Measurements from ENCODE around the gene CNOT6L. TPM values are rescaled to one million over a fixed set of nuclear protein-coding genes. Genes with fewer than 3 reads are reported as not detected.
A peak's percentile ranks its signal among the peaks of the same experiment; 100 is the strongest.

CNOT6L gene
- polyA plus RNA-seq, 2 of the 4 experiments (the other 2 are of a cell fraction): 5.8 to 8.7 TPM

DNA sequence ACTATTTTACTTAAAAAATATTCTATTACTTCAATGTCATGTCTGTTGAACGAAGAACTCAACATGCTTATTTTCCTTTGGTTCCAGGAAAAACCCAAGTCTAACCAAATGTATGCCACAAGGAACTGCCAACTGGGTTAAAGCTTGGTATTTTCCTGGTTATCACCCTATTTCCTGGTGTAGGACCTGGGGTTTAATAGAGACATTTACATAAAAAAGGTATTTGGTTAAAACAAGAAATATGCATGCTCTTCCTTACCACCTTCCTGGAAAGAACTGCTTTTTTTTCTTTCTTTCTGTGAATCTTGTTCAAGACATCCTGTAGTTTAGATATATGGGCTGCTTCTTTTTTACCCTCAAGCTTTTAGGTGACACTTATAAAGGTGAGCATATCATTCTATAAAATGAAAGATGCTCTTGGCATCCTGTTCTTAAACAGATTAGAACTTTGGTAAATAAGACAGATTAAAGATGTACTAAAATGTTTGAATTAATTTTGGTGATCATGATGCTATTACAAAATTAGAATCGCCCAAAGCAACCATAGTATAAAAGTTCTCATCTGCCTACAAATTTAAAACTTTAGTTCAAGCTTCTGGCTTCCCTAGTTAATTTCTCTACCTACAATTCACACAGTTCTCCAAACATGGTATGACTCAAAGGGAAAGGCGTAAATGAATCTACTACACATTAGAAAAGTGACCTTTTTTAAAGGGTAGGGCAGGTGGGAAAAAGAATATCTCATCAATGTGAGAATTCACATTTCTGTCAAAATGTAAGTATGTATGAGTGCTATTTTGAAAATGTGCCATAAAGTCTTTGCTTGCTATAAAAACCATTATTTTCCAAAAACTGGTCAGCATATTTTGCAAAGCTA lies 103.5 kb downstream of the CNOT6L start:
- ATAC-seq (no peak), DNase-seq (ENCODE audit: low read depth in 1 of 2, low spot score in 1 of 2) (no peak), FAIRE-seq (no peak)
- WGBS (ENCODE audit: missing lambda C conversion rate): 93% methylated on average over 3 of the region's 3 CpGs
- CTCF ChIA-PET: interaction anchor here (0.6 kb wide), 1 partner anchor 331 kb away, joined by 3 read pairs; no protein-coding TSS in a partner anchor
- no peak overlapping the region for H3K27ac ChIP-seq
- no peaks in the 10 kb centered on the region for H3K4me1 ChIP-seq
- no peak overlapping the region for H3K4me3 ChIP-seq
- POLR2A ChIA-PET: no interaction called here
- TF ChIP-seq HDAC2 (IDR thresholded peaks at IDR 0.05) (no peak), KDM1A (IDR thresholded peaks at IDR 0.05; ENCODE audit: low read depth) (no peak), JUNB (IDR thresholded peaks at IDR 0.05) (no peak), KDM5A (IDR thresholded peaks at IDR 0.05) (no peak), POLR2A (IDR thresholded peaks at IDR 0.05; ENCODE audit: low read length) (no peak), NPAS2 (CRISPR knock-in tag; IDR thresholded peaks at IDR 0.05; ENCODE audit: borderline replicate concordance) (no peak), TP53 (CRISPR knock-in tag; IDR thresholded peaks at IDR 0.05) (no peak), MAZ (IDR thresholded peaks at IDR 0.05; ENCODE audit: borderline replicate concordance, low read depth, low read length) (no peak), HOXA7 (CRISPR knock-in tag; IDR thresholded peaks at IDR 0.05) (no peak), ESRRA (IDR thresholded peaks at IDR 0.05; ENCODE audit: borderline replicate concordance, low read length) (no peak)
- TF ChIP-seq, protein P1, sequence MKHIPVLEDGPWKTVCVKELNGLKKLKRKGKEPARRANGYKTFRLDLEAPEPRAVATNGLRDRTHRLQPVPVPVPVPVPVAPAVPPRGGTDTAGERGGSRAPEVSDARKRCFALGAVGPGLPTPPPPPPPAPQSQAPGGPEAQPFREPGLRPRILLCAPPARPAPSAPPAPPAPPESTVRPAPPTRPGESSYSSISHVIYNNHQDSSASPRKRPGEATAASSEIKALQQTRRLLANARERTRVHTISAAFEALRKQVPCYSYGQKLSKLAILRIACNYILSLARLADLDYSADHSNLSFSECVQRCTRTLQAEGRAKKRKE (CRISPR knock-in tag; IDR thresholded peaks at IDR 0.05; ENCODE audit: low read depth): no peak
- no peak overlapping the region for H3K4me2 ChIP-seq
- no peaks in the 10 kb centered on the region for H3K9me3 ChIP-seq

DNA sequence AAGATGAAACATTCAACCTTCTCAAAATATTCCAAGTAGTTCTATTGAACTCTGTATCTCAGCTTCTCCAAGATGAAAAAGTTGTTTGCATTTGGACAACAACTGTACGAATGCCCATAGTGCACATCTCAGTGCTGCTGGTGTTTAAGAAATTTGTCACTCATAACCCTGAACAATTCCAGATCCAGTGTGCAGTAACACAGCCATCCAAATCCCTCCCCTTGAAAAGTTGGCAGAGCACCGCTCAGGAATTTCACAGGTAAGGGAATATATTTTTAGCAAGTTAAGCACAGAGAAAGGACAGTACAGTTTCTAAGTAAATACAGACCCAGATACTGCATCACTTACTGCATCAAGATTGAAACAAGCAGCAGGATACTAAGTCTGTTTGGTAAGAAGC lies 104.7 kb downstream of the CNOT6L start:
- no peak for FAIRE-seq
- TF ChIP-seq, protein P2, sequence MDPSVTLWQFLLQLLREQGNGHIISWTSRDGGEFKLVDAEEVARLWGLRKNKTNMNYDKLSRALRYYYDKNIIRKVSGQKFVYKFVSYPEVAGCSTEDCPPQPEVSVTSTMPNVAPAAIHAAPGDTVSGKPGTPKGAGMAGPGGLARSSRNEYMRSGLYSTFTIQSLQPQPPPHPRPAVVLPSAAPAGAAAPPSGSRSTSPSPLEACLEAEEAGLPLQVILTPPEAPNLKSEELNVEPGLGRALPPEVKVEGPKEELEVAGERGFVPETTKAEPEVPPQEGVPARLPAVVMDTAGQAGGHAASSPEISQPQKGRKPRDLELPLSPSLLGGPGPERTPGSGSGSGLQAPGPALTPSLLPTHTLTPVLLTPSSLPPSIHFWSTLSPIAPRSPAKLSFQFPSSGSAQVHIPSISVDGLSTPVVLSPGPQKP (IDR thresholded peaks at IDR 0.05; ENCODE audit: low read depth, low read length): no peak
- TF ChIP-seq EHF (CRISPR knock-in tag; IDR thresholded peaks at IDR 0.05) (no peak), HDAC2 (IDR thresholded peaks at IDR 0.05) (no peak)
- TF ChIP-seq, protein P3, sequence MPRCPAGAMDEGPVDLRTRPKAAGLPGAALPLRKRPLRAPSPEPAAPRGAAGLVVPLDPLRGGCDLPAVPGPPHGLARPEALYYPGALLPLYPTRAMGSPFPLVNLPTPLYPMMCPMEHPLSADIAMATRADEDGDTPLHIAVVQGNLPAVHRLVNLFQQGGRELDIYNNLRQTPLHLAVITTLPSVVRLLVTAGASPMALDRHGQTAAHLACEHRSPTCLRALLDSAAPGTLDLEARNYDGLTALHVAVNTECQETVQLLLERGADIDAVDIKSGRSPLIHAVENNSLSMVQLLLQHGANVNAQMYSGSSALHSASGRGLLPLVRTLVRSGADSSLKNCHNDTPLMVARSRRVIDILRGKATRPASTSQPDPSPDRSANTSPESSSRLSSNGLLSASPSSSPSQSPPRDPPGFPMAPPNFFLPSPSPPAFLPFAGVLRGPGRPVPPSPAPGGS (IDR thresholded peaks at IDR 0.05): no peak
- Histone ChIP-seq H3K4me3 (no peak overlapping the region), H3K4me1 (no peaks in the 10 kb centered on the region), H3K27ac (no peak overlapping the region), H3K4me2 (no peak overlapping the region), H3K9me3 (no peaks in the 10 kb centered on the region)
- DNase-seq (ENCODE audit: low read depth in 1 of 2, low spot score in 1 of 2): no peak
- ChIA-PET CTCF (no interaction called here), POLR2A (no interaction called here)
- ATAC-seq: no peak
- 89% methylated on average over 2 of the region's 2 CpGs for WGBS (ENCODE audit: missing lambda C conversion rate)

DNA sequence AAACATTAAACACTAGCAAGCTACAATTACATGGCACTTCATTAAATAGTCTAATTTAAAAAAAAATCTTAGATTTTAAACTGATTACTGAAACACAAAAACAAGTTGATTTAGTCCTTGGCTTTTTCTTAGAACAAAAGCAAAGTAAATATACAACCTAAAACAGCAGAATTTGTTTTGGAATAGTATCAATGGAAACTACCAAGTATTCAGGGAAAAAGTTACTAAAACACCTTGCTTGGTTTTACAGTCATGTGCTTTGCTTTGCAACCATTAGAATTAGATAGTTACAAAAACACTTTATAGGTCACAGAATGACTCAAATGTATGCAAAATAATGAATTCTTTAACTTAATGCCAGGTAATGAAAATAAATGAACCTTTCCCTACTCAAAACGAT lies 105.3 kb downstream of the CNOT6L start:
- Histone ChIP-seq H3K4me3 (no peak overlapping the region), H3K4me2 (no peak overlapping the region), H3K4me1 (no peaks in the 10 kb centered on the region), H3K9me3 (no peaks in the 10 kb centered on the region), H3K27ac (no peak overlapping the region)
- ATAC-seq (no peak), DNase-seq (ENCODE audit: low read depth in 1 of 2, low spot score in 1 of 2) (no peak), FAIRE-seq (no peak)
- 89% methylated on average over 1 of the region's 1 CpG for WGBS (ENCODE audit: missing lambda C conversion rate)
- ChIA-PET POLR2A (no interaction called here), CTCF (no interaction called here)
- TF ChIP-seq SMC3 (IDR thresholded peaks at IDR 0.05) (no peak), MAFK (IDR thresholded peaks at IDR 0.05; ENCODE audit: partially characterized antibody) (no peak)

DNA sequence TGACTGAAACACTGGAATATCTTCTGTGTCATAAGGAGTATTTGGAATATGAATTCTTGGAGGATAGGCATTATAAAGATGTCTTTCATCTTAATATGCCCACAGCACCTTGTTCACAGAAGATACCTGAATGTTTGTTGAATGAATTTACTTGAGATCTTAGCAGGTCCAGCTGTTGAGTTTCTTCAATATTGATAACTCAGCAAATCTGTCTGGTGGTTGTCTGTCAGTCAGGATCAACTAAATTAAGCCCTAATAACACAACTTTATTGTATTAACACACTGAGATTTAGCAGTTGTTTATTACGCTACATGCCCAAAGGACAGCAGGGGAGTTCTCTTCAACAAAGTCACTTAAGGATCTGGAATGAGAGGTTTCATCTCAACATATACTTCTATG lies 106.5 kb downstream of the CNOT6L start:
- Histone ChIP-seq H3K9me3 (no peaks in the 10 kb centered on the region), H3K4me1 (no peaks in the 10 kb centered on the region), H3K4me3 (no peak overlapping the region), H3K27ac (no peak overlapping the region), H3K4me2 (no peak overlapping the region)
- ATAC-seq: no peak
- no peak for TF ChIP-seq ZC3H11A (IDR thresholded peaks at IDR 0.05)
- no peak for TF ChIP-seq TP53 (CRISPR knock-in tag; IDR thresholded peaks at IDR 0.05)
- no peak for TF ChIP-seq SMC3 (IDR thresholded peaks at IDR 0.05)
- TF ChIP-seq MAFK (IDR thresholded peaks at IDR 0.05; ENCODE audit: partially characterized antibody): peak; percentile 70
- TF ChIP-seq, protein P3 (IDR thresholded peaks at IDR 0.05): no peak
- no peak for TF ChIP-seq HOXA7 (CRISPR knock-in tag; IDR thresholded peaks at IDR 0.05)
- CTCF ChIA-PET: no interaction called here
- WGBS (ENCODE audit: missing lambda C conversion rate): 100% methylated on average over 1 of the region's 1 CpG
- DNase-seq (ENCODE audit: low read depth in 1 of 2, low spot score in 1 of 2): no peak
- FAIRE-seq: no peak
- POLR2A ChIA-PET: no interaction called here
